IPS-NIHi11 (cell line): ENCODE results near the gene SP140L.
A peak's percentile ranks its signal among the peaks of the same experiment; 100 is the strongest.
"Not testable (repeated sequence)": the region's sequence is repeated elsewhere in the genome, so short reads cannot be mapped to it uniquely, and the experiment has no call there.

Experiments used
- DNase-seq: peaks from one replicate; pipeline ENCODE4 v3.0.0; 2012; ENCODE audit warnings: mixed read lengths, low spot score

SP140L gene

DNA sequence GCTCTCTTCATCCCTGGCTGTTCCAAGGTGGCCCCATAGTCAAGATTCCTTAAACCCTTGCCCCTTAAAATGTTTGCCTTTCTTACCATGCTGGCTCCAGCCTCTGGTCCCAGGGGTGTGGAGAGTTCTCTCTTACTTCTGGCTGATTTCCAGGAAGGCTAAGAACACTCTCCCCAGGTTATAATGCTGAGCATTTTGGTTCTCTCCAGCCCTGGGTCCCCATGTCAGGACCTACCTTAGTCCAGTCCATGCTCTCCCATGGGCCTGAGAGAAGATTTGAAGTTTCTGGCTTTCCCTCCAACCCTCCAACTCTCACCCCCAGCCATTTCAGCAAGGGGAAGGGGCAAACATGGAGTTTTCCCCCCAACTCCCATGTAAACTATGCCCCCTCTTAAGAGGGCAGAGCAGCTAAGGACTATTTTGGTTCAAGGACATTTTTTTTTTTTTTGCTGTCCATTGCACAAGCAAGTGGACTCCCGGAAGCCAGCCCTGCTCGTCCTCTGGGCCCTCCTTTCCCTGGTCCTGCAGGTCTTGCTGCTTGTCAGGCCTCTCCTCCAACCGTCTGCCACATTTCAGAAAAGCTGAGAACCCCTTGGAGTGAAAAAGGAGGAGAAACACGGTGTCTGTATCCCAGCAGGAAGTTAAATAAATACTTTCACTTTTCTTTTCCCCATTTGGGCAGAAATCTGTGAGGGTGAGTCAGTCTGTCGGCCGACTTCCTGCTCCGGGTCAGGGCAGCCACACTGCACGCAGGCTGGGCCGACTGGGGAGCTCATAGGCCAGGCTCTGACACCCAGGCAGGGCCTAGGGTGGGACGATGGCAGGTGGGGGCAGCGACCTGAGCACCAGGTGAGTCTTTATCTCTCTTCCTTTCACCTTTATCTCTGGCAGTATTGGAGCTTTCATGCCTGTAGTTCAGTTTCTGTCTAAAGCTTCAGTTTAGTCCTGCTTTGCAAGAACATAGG lies at the start of gene SP140L:
Gene SP140L, plus strand, starts transcription at position 741 of the 965 bp plus-strand sequence. Its CDS starts 77 bp downstream, at position 818.
- DNase-seq, result peak; percentile 60

DNA sequence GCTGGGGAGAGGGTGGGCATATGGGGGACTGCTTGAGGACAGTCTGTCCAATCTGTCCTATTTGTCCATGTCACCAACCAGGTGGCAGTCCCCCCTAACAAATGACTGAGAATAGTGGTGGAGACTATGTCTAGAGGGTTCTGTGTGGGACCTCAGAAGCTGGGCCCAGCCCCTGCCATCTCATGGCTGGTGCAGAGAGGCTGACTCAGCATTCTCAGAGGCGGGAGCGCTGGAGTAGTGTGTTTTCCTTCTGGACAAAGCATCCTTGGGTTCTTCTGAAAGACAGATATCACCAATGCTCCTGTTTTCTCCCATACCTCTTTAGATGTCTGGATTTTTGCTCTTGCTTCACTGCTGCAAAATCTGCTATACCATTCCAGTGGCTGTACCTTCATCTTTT lies 44.1 kb upstream of the SP140L start:
- no peak for DNase-seq

- no peak for DNase-seq
Measured at GRCh38 chr2:230286048-230286447, 40.9 kb upstream of the SP140L start.

DNA sequence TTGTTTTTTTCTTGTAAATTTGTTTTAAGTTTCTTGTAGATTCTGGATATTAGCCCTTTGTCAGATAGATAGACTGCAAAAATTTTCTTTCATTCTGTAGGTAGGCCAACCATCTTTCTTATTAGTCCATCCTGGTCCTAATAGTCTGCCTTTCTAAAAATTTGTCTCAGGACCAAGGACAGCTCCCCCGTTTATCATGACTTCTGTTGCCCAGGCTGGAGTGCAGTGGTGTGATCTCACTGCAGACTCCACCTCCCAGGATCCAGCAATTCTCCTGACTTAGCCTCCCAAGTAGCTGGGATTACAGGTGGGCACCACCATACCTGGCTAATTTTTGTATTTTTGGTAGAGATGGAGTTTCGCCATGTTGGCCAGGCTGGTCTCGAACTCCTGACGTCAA lies 37.7 kb upstream of the SP140L start:
- DNase-seq, result peak; percentile 23

GRCh38 chr2:230295192-230295591 lies 31.8 kb upstream of the SP140L start:
- no peak for DNase-seq

GRCh38 chr2:230296917-230297316 lies 30.1 kb upstream of the SP140L start:
- no peak for DNase-seq

GRCh38 chr2:230299618-230300017 lies 27.4 kb upstream of the SP140L start:
- DNase-seq, result no peak

- DNase-seq, result no peak
Measured at GRCh38 chr2:230305416-230306275, 21.3 kb upstream of the SP140L start.

- DNase-seq, result no peak
Measured at GRCh38 chr2:230306474-230306873, 20.5 kb upstream of the SP140L start.

DNA sequence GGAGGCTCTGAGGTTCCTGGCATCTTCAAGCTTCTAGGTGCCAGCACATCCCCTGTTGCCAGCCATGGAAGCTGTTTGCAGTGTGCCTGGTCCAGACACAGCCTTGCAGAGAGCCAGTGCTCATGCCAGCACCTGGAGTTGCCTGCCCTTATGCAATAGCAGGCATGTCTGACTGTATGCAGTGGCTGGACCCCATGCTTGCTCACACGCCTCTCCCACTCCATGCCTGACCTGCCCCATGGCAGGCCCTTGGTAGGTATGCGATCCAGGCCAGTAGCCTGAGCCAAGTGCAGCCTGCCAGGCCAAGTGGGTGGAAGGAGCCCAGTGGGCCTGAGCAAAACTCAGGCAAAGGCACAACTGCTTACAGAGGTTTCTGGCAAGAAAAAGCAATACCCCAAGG lies 19.5 kb upstream of the SP140L start:
- no peak for DNase-seq

DNA sequence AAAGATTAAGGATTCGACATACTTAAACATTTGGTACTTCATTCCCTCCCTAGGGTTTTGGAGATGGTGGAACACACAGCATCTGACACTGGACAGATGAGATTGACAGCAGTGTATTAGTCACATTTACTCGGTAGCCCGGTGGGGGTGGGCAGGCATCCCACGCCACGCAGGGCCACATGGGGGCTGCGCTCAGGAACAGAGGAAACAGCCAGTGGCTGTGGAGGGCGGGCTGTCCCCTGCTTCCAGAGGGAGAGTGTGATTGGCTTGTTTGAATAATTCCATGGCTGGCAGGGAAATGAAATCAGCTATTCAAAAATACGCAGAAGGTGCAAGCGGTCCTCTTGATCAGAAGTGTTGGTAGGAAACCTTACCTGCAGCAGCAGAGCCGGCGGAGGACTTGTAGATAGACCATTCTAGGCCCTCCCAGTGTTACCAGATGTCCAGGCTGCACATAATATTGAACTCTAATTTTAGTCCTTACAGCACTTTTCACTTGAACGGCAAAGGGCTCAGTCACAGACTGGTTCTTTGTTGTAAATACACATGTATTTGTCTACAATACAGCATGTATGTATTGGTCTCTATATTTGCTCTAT lies 18.5 kb upstream of the SP140L start:
- no peak for DNase-seq

- DNase-seq, result not testable (repeated sequence)
Measured at GRCh38 chr2:230310792-230311191, 16.2 kb upstream of the SP140L start.

GRCh38 chr2:230311634-230312033 lies 15.4 kb upstream of the SP140L start:
- DNase-seq, result not testable (repeated sequence)

- no peak for DNase-seq
Measured at GRCh38 chr2:230312638-230313037, 14.4 kb upstream of the SP140L start.

DNA sequence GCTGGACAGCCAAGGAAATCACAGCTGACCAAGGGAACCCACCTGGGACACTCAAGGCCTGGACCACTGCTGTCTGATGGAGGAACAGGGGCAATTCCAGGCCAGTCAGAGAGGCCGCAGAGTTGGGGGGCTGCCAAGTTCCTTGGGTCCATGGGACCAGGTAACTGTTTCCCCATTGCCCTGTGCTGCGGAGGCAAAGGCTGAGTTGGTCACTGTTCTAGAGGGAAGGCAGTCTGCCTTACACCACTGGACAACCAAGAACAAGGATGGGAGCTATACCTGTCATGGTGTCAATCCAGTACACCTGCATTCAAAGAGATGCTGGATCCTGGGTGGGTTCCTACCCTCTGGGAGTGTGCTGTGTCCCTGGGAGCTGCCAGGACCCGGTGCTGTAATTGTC lies 9.6 kb upstream of the SP140L start:
- no peak for DNase-seq

DNA sequence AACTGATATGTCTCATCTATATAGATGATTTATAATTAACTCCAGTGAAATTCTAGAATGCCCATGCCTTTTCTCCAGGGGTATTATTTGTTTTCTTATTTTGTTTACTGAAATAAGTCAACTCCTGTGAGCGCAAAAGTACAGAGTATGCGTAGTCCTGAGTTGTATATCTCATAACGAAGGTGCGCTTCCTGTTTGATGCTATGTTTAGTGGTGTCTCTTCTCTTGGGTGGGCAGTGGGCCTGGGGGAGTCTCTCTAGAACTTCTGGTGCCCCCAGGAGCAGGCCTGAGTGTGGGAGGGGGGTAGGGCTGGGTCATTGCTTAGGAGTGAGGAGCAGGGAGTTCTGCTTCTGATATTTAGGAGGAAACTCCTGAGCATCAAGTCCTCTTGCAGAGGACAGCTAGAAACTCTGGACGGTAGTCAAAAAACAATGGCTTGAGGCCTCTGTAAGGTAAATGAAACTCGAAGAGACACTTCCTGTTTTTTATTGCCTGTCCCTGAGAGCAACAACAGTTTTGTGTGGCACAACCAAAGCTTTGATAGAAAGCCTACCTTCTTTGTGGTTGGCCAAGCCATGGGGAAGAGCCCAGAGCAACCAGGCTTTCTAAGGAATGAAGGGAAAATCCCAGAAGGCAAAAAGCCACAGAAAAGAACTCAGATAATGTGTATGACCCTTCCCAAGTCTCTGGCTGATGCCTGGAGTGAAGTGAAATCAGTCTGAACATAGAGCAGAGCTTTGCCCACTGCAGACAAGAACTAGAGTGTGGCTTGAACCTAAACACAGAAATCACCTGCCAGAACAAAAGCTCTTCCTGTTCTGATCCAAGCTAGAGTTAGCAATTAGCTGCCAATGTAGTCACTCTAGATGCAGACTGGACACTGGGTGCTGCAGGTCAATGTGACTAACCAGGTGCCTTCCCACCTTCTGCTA lies 8.5 kb upstream of the SP140L start:
- no peak for DNase-seq

- DNase-seq, result no peak
Measured at GRCh38 chr2:230319211-230319862, 7.7 kb upstream of the SP140L start.

- no peak for DNase-seq
Measured at GRCh38 chr2:230321031-230321430, 6.0 kb upstream of the SP140L start.

GRCh38 chr2:230322561-230323384 lies 4.2 kb upstream of the SP140L start:
- DNase-seq, result no peak
